HUES48 (cell line): ENCODE results near the gene GINM1.

Experiments used
- H3K27ac ChIP-seq: one replicate; pipeline ENCODE4 v1.7.0; 2013; ENCODE audit warnings: low read depth, low read length, inconsistent platforms
- H3K27me3 ChIP-seq: 2 replicates; pipeline ENCODE4 v1.6.1; 2013; ENCODE audit warnings: mild to moderate bottlenecking, low read length; ENCODE audit not compliant: control insufficient read depth, insufficient read depth
- H3K36me3 ChIP-seq: 2 replicates; pipeline ENCODE4 v1.6.1; 2013; ENCODE audit warnings: low read length; ENCODE audit not compliant: control insufficient read depth, insufficient read depth
- H3K4me1 ChIP-seq: 2 replicates; pipeline ENCODE4 v1.6.1; 2013; ENCODE audit warnings: mild to moderate bottlenecking, low read length; ENCODE audit not compliant: control insufficient read depth, insufficient read depth
- H3K4me3 ChIP-seq: 2 replicates; pipeline ENCODE4 v1.5.1; 2013; ENCODE audit warnings: mild to moderate bottlenecking, low read depth, low read length
- H3K9ac ChIP-seq: 2 replicates; pipeline ENCODE4 v1.6.1; 2013; ENCODE audit warnings: mild to moderate bottlenecking, low read depth, low read length, moderate library complexity
- H3K9me3 ChIP-seq: 2 replicates; pipeline ENCODE4 v1.6.1; 2013; ENCODE audit warnings: low read length; ENCODE audit not compliant: control insufficient read depth, insufficient read depth

GINM1 gene, protein sequence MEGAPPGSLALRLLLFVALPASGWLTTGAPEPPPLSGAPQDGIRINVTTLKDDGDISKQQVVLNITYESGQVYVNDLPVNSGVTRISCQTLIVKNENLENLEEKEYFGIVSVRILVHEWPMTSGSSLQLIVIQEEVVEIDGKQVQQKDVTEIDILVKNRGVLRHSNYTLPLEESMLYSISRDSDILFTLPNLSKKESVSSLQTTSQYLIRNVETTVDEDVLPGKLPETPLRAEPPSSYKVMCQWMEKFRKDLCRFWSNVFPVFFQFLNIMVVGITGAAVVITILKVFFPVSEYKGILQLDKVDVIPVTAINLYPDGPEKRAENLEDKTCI

DNA sequence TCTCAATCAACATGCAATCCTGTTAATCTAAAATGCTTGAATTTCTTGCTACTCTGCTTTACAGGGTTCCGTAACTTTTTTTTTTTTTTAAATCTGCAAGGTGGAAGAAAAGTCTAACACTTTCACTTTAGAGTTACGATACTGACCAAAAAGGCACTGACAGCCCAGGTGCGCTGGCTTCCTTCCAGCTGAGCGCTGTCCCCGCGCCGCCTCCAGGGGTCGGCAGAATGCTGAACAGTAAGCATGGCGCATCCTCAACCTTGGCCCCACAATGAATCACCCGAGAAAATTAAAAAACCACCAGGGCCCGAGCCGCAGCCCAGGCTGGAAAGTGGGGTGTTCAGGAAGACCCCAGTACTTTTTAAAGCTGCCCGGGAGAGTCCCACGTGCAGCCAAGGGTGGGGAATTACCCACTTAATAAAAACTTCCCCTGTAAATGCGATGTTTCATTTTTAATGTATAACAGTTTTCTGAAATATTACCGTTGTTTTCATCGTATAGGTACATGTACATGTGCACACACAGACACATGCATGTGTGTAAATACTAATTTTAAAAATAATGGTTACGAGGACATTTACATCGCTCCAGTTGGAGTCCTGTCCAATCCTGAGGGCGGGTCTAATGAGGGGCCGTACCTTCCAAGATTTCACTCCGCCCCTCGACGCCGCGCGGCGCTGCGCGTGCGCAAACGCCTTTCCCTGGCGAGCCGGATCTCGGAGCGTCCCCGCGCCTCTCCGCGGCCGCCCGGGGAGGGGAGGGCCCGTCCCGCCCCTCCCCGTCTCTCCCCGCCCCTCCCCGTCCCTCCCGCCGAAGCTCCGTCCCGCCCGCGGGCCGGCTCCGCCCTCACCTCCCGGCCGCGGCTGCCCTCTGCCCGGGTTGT, at the start of gene GINM1:
GINM1 (plus strand) TSS at position 849 of the 883 bp plus-strand sequence. CDS start 40 bp downstream, outside the sequence.
- H3K4me1 ChIP-seq = peaks cover 6% of the 10 kb centered on the region
- H3K4me3 ChIP-seq = peak within 1 kb of the TSS; percentile 94
- H3K9me3 ChIP-seq = no peaks in the 10 kb centered on the region
- peak within 1 kb of the TSS; percentile 94 for H3K9ac ChIP-seq
- H3K27me3 ChIP-seq = no peaks in the 10 kb centered on the region
- peak within 1 kb of the TSS; percentile 91 for H3K27ac ChIP-seq
- no peaks in the 10 kb centered on the region for H3K36me3 ChIP-seq

DNA sequence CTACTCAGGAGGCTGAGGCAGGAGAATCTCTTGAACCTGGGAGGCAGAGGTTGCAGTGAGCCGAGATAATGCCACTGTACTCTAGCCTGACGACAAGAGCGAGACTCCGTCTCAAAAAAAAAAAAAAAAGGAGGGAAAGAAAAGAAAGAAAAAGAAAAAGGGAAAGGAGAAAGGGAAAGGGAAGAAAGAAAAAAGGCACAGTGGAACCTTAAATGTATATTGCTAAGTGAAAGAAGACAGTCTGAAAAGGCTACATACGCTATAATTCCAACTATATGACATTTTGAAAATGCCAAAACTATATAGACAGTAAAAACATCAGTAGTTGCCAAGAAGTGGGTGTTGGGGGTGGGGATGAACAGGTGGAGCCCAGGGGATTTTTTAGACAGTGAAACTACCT, 36.5 kb upstream of the GINM1 start:
- peaks cover 88% of the 10 kb centered on the region for H3K36me3 ChIP-seq
- H3K4me1 ChIP-seq = no peaks in the 10 kb centered on the region
- H3K9me3 ChIP-seq = no peaks in the 10 kb centered on the region
- no peaks in the 10 kb centered on the region for H3K27me3 ChIP-seq
- H3K27ac ChIP-seq = no peak overlapping the region
- H3K9ac ChIP-seq = no peak overlapping the region
- H3K4me3 ChIP-seq = no peak overlapping the region

DNA sequence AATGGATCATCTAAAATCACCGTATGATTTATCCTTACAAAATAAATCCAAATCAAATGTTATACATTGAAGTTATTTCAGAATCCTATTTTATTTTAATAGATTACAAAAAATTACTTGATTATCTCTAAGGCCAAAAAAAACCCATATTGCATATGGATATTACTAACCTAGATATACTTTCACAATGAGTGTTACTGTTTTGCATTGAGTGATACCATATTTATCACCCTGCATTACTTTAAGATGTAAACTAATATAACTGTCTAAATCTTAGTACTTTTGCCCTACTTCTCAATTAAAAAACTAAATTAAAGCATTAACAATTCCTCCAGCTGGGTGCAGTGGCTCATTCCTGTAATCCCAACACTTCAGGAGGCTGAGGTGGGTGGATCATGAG, 31.4 kb upstream of the GINM1 start:
- Histone ChIP-seq H3K4me1 (no peaks in the 10 kb centered on the region), H3K36me3 (peaks cover 86% of the 10 kb centered on the region), H3K27me3 (no peaks in the 10 kb centered on the region), H3K9me3 (no peaks in the 10 kb centered on the region), H3K27ac (no peak overlapping the region), H3K9ac (no peak overlapping the region), H3K4me3 (no peak overlapping the region)

DNA sequence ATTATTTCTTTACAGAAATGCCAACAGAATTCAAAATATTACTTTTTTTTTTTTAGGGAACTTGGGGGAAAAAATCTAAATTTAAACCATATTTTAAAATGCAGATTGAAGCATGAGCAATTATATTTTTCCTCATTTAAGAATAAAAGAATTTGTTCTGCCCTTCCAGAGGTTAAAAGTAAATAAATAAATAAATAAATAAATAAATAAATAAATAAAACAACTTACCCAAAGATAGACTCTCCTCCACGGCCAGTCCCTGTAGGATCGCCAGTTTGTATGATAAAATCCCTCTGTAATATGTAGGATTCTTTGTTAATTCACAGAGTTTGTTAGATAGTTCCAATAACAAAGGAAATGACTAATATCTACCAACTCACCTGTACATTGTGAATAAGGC, 25.0 kb upstream of the GINM1 start:
- H3K4me1 ChIP-seq = peaks cover 8% of the 10 kb centered on the region
- H3K27ac ChIP-seq = no peak overlapping the region
- no peaks in the 10 kb centered on the region for H3K9me3 ChIP-seq
- H3K36me3 ChIP-seq = peaks cover 42% of the 10 kb centered on the region
- no peaks in the 10 kb centered on the region for H3K27me3 ChIP-seq
- no peak overlapping the region for H3K9ac ChIP-seq
- no peak overlapping the region for H3K4me3 ChIP-seq

DNA sequence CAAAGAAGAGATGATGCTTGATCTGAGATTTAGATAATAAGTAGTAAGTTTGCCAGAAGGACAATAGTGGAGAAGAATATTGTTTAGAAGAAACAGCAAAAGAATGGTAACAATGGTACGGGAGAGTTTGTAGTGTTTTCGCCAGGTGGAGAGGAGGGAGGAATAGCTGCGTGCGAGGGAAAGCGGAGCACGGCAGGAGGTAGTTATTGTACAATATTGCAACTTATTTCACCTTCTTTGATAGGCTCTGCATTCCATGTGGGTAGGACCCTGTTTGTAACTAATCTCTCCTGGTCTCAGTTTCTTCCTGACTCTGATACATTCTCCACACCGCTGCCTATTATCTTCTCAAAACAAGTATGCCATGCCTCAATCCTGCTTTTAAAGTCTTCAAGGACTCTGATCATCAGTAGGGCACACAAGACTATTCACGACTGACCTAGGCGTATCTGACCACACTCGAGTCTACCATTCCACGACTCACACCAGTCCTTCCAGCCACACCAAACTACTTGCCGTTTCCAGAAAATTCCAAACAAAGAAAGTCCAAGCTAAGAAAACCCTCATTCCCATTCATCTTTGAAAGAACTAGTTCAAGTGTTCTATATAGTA, 21.4 kb upstream of the GINM1 start:
- no peaks in the 10 kb centered on the region for H3K9me3 ChIP-seq
- H3K4me3 ChIP-seq = peak overlapping the region; percentile 85
- peak overlapping the region; percentile 15 for H3K27ac ChIP-seq
- peak overlapping the region; percentile 86 for H3K9ac ChIP-seq
- H3K4me1 ChIP-seq = peaks cover 8% of the 10 kb centered on the region
- no peaks in the 10 kb centered on the region for H3K27me3 ChIP-seq
- H3K36me3 ChIP-seq = peaks cover 11% of the 10 kb centered on the region

DNA sequence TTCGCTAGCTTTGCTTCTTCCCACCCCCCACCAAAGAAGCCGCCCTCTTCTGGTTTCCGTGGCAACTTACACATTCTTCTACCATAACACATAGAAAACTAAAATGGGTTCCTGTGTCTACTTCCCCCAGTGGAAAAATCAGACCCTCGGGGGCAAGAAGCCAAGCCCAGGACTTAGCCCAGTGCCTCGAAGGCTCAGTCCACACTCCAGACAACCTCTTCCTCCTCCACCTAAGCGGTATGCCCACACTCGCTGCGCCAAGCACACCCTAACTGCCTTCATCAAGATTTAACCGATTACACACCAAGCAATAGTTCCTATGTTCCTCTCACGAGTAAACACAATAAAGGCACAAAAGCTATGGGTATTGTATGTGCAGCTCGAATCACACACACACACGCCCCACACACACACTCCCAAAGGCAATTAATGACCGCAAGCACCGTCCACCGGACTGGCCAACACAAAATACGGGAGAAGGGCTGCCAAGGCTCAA, 20.9 kb upstream of the GINM1 start:
- peak overlapping the region; percentile 86 for H3K9ac ChIP-seq
- peaks cover 7% of the 10 kb centered on the region for H3K36me3 ChIP-seq
- no peaks in the 10 kb centered on the region for H3K27me3 ChIP-seq
- peaks cover 8% of the 10 kb centered on the region for H3K4me1 ChIP-seq
- H3K27ac ChIP-seq = peak overlapping the region; percentile 97
- H3K9me3 ChIP-seq = no peaks in the 10 kb centered on the region
- peak overlapping the region; percentile 85 for H3K4me3 ChIP-seq

DNA sequence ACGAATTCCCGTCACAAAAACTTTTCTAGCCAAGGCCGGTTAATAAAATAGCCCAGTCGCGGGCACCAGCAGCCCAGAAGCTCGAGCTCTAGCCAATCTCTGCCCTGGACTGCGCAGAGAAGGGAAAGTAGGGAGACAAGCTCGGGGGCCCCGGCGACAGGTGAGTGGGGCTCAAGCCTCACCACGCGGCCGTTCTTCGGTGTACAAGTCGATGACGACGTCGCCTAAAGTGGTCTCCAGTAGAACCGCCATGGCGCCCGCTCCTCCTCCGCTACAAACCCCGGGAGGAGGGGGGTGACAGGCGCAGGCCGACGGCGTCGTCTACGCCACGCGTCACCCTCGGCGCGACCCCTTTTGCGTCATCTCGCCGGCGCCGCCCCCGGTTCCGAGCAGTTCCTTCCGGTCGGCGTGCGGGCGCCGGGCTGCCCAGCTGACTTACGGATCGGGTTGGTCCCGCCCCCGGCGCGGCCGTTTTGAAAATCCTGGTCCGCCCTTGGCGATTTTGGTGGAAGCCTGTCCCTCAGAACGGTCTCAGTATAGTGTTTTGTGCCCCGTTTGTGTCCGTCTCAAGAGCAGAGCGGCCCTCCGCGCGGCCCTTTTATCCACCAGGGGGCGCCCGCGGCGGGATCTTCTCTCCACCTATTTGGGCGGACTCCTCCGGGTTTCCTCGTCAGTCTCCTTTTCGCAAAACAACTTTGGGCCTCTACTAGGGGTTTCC, 20.3 kb upstream of the GINM1 start, which contains the start of gene PPIL4:
PPIL4 (minus strand) TSS at position 290 of the 718 bp plus-strand sequence; CDS start at position 252, 38 bp downstream.
- Histone ChIP-seq H3K36me3 (peaks cover under 1% of the 10 kb centered on the region), H3K9ac (peak within 1 kb of the TSS; percentile 90), H3K27me3 (no peaks in the 10 kb centered on the region), H3K9me3 (no peaks in the 10 kb centered on the region), H3K4me3 (peak within 1 kb of the TSS; percentile 85), H3K27ac (peak within 1 kb of the TSS; percentile 97), H3K4me1 (peaks cover 8% of the 10 kb centered on the region)

DNA sequence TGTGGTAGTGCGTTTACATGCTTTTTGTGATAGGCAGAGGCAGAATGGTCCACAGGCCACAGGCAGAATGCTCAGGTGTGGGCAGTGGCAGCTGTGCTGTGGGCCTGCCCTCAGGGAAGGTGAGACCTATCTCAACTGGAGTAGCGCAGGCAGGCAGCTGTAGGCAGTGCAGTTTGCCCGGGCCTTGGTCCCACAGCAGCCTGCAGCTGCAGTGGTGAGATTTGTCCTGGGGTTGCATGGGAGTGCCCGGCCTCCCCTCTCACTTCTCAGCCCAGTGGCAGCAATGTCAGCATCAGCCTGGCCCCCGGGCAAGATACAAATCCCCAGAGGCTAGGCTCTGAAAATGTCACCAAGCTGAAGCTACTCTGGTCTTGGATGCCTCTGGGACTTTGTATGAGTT, 14.3 kb upstream of the GINM1 start:
- H3K9ac ChIP-seq = no peak overlapping the region
- no peaks in the 10 kb centered on the region for H3K36me3 ChIP-seq
- no peak overlapping the region for H3K27ac ChIP-seq
- no peaks in the 10 kb centered on the region for H3K4me1 ChIP-seq
- H3K27me3 ChIP-seq = no peaks in the 10 kb centered on the region; the same call in 1 of the 2 replicates
- no peaks in the 10 kb centered on the region for H3K9me3 ChIP-seq
- no peak overlapping the region for H3K4me3 ChIP-seq

DNA sequence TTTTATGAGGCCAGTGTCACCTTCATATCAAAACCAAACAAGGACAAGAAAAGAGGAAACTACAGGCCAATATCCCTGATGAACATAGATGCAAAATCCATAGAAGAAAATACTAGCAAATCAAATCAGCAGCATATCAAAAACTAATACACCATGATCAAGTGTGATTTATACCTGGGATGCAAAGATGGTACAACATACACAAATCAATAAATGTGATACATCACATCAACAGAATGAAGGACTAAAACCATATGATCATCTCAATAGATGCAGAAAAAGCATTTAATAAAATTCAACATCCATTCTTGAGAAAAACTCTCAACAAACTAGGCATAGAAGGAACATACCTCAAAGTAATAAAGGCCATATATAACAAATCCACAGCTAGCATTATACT, 8.1 kb upstream of the GINM1 start:
- H3K36me3 ChIP-seq = no peaks in the 10 kb centered on the region
- H3K27ac ChIP-seq = no peak overlapping the region
- no peaks in the 10 kb centered on the region for H3K4me1 ChIP-seq
- H3K9me3 ChIP-seq = no peaks in the 10 kb centered on the region
- H3K27me3 ChIP-seq = peaks cover 3% of the 10 kb centered on the region; the same call in 1 of the 2 replicates
- H3K9ac ChIP-seq = no peak overlapping the region
- no peak overlapping the region for H3K4me3 ChIP-seq

DNA sequence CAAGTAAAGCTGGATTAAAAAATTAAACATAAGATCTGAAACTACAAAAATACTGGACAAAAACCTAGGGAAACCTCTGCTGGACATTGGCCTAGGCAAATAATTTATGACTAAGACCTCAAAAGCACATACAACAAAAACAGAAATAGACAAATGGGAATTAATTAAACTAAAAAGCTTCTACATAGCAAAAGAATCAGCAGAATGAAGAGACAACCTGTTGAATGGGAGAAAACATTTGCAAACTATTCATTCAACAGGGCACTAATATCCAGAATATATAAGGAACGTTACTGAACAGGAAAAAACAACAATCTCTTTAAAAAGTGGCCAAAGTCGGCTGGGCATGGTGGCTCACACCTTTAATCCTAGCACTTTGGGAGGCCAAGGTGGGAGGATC, 6.8 kb upstream of the GINM1 start:
- Histone ChIP-seq H3K9me3 (no peaks in the 10 kb centered on the region), H3K27me3 (peaks cover 3% of the 10 kb centered on the region; the same call in 1 of the 2 replicates), H3K9ac (no peak overlapping the region), H3K4me1 (no peaks in the 10 kb centered on the region), H3K4me3 (no peak overlapping the region), H3K36me3 (no peaks in the 10 kb centered on the region), H3K27ac (no peak overlapping the region)
